ENCODE data around the gene VSTM2B.
A peak's percentile ranks its signal among the peaks of the same experiment; 100 is the strongest.

VSTM2B gene

GRCh38 chr19:29503140-29503758 lies 22.5 kb upstream of the VSTM2B start:
- no peaks in the 10 kb centered on the region for H3K4me1 Mint-ChIP-seq
- H3K4me3 Mint-ChIP-seq: no peak overlapping the region
- no peaks in the 10 kb centered on the region for H3K36me3 Mint-ChIP-seq
- no peak for DNase-seq (ENCODE audit: low spot score in 2 of 2)
- peaks cover 2% of the 10 kb centered on the region for H3K27me3 Mint-ChIP-seq
- no peak for ATAC-seq (ENCODE audit: low read depth)
- no peaks in the 10 kb centered on the region for H3K9me3 Mint-ChIP-seq
- no peak overlapping the region for H3K27ac Mint-ChIP-seq

- ATAC-seq (ENCODE audit: low read depth) (no peak), DNase-seq (ENCODE audit: low spot score in 2 of 2) (no peak)
- H3K27ac Mint-ChIP-seq: no peak overlapping the region
Observed at GRCh38 chr19:29503785-29504184, 22.0 kb upstream of the VSTM2B start.

GRCh38 chr19:29504454-29504853 lies 21.3 kb upstream of the VSTM2B start:
- no peak for DNase-seq (ENCODE audit: low spot score in 2 of 2)

More at GRCh38 chr19:29503785-29504184, 22.0 kb upstream of the VSTM2B start:
- H3K4me3 Mint-ChIP-seq: no peak overlapping the region
- H3K9me3 Mint-ChIP-seq: no peaks in the 10 kb centered on the region
- no peaks in the 10 kb centered on the region for H3K36me3 Mint-ChIP-seq
- H3K27me3 Mint-ChIP-seq: peaks cover 2% of the 10 kb centered on the region
- no peaks in the 10 kb centered on the region for H3K4me1 Mint-ChIP-seq

GRCh38 chr19:29505097-29505824 lies 20.5 kb upstream of the VSTM2B start:
- no peaks in the 10 kb centered on the region for H3K36me3 Mint-ChIP-seq
- peaks cover 2% of the 10 kb centered on the region for H3K27me3 Mint-ChIP-seq
- no peak overlapping the region for H3K27ac Mint-ChIP-seq
- H3K4me3 Mint-ChIP-seq: no peak overlapping the region
- DNase-seq (ENCODE audit: low spot score in 2 of 2): no peak
- H3K4me1 Mint-ChIP-seq: no peaks in the 10 kb centered on the region
- no peaks in the 10 kb centered on the region for H3K9me3 Mint-ChIP-seq
- no peak for ATAC-seq (ENCODE audit: low read depth)

More at GRCh38 chr19:29504454-29504853, 21.3 kb upstream of the VSTM2B start:
- Mint-ChIP-seq H3K4me1 (no peaks in the 10 kb centered on the region), H3K36me3 (no peaks in the 10 kb centered on the region), H3K9me3 (no peaks in the 10 kb centered on the region), H3K27ac (no peak overlapping the region), H3K27me3 (peaks cover 2% of the 10 kb centered on the region), H3K4me3 (no peak overlapping the region)
- no peak for ATAC-seq (ENCODE audit: low read depth)

- Mint-ChIP-seq H3K27ac (no peak overlapping the region), H3K36me3 (no peaks in the 10 kb centered on the region), H3K9me3 (no peaks in the 10 kb centered on the region), H3K27me3 (peaks cover 2% of the 10 kb centered on the region), H3K4me1 (no peaks in the 10 kb centered on the region), H3K4me3 (no peak overlapping the region)
- no peak for DNase-seq (ENCODE audit: low spot score in 2 of 2)
- no peak for ATAC-seq (ENCODE audit: low read depth)
Observed at GRCh38 chr19:29506619-29506911, 19.2 kb upstream of the VSTM2B start.

GRCh38 chr19:29507081-29507860 lies 18.5 kb upstream of the VSTM2B start:
- no peak overlapping the region for H3K27ac Mint-ChIP-seq
- no peaks in the 10 kb centered on the region for H3K4me1 Mint-ChIP-seq
- no peak for ATAC-seq (ENCODE audit: low read depth)
- peaks cover 3% of the 10 kb centered on the region for H3K9me3 Mint-ChIP-seq
- peaks cover 2% of the 10 kb centered on the region for H3K36me3 Mint-ChIP-seq
- no peak for DNase-seq (ENCODE audit: low spot score in 2 of 2)
- peaks cover 2% of the 10 kb centered on the region for H3K27me3 Mint-ChIP-seq
- H3K4me3 Mint-ChIP-seq: no peak overlapping the region

GRCh38 chr19:29508181-29508580 lies 17.6 kb upstream of the VSTM2B start:
- H3K4me3 Mint-ChIP-seq: no peak overlapping the region
- H3K27me3 Mint-ChIP-seq: peaks cover 2% of the 10 kb centered on the region
- H3K9me3 Mint-ChIP-seq: peaks cover 6% of the 10 kb centered on the region
- peaks cover 2% of the 10 kb centered on the region for H3K36me3 Mint-ChIP-seq
- no peak for DNase-seq (ENCODE audit: low spot score in 2 of 2)
- H3K4me1 Mint-ChIP-seq: peaks cover 2% of the 10 kb centered on the region
- ATAC-seq (ENCODE audit: low read depth): no peak
- no peak overlapping the region for H3K27ac Mint-ChIP-seq

- H3K4me1 Mint-ChIP-seq: peaks cover 2% of the 10 kb centered on the region
- H3K4me3 Mint-ChIP-seq: no peak overlapping the region
- no peaks in the 10 kb centered on the region for H3K27me3 Mint-ChIP-seq
- no peak overlapping the region for H3K27ac Mint-ChIP-seq
- no peak for DNase-seq (ENCODE audit: low spot score in 2 of 2)
- peaks cover 2% of the 10 kb centered on the region for H3K36me3 Mint-ChIP-seq
- no peak for ATAC-seq (ENCODE audit: low read depth)
- H3K9me3 Mint-ChIP-seq: peaks cover 8% of the 10 kb centered on the region
Observed at GRCh38 chr19:29509456-29509855, 16.3 kb upstream of the VSTM2B start.

- peaks cover 2% of the 10 kb centered on the region for H3K4me1 Mint-ChIP-seq
- H3K9me3 Mint-ChIP-seq: peaks cover 8% of the 10 kb centered on the region
- no peak overlapping the region for H3K4me3 Mint-ChIP-seq
- peaks cover 2% of the 10 kb centered on the region for H3K36me3 Mint-ChIP-seq
- H3K27me3 Mint-ChIP-seq: no peaks in the 10 kb centered on the region
- no peak overlapping the region for H3K27ac Mint-ChIP-seq
- ATAC-seq (ENCODE audit: low read depth): no peak
- DNase-seq (ENCODE audit: low spot score in 2 of 2): no peak
Observed at GRCh38 chr19:29510701-29511265, 15.0 kb upstream of the VSTM2B start.

- Mint-ChIP-seq H3K4me3 (no peak overlapping the region), H3K27ac (no peak overlapping the region), H3K9me3 (peaks cover 8% of the 10 kb centered on the region), H3K27me3 (no peaks in the 10 kb centered on the region), H3K36me3 (peaks cover 2% of the 10 kb centered on the region), H3K4me1 (peaks cover 2% of the 10 kb centered on the region)
- ATAC-seq (ENCODE audit: low read depth) (no peak), DNase-seq (ENCODE audit: low spot score in 2 of 2) (no peak)
Observed at GRCh38 chr19:29511768-29512167, 14.0 kb upstream of the VSTM2B start.

GRCh38 chr19:29512748-29513147 lies 13.0 kb upstream of the VSTM2B start:
- DNase-seq (ENCODE audit: low spot score in 2 of 2): no peak
- Mint-ChIP-seq H3K36me3 (peaks cover 2% of the 10 kb centered on the region), H3K4me3 (no peak overlapping the region), H3K4me1 (peaks cover 2% of the 10 kb centered on the region), H3K27me3 (no peaks in the 10 kb centered on the region), H3K27ac (no peak overlapping the region), H3K9me3 (peaks cover 8% of the 10 kb centered on the region)
- no peak for ATAC-seq (ENCODE audit: low read depth)

- DNase-seq (ENCODE audit: low spot score in 2 of 2) (no peak), ATAC-seq (ENCODE audit: low read depth) (peak; percentile 29)
- Mint-ChIP-seq H3K4me3 (no peak overlapping the region), H3K27me3 (peaks cover 2% of the 10 kb centered on the region), H3K4me1 (peaks cover 2% of the 10 kb centered on the region), H3K27ac (peak overlapping the region; percentile 10), H3K9me3 (peaks cover 8% of the 10 kb centered on the region), H3K36me3 (peaks cover 2% of the 10 kb centered on the region)
Observed at GRCh38 chr19:29514525-29515232, 11.1 kb upstream of the VSTM2B start.

- peak overlapping the region; percentile 10 for H3K27ac Mint-ChIP-seq
- no peak overlapping the region for H3K4me3 Mint-ChIP-seq
- H3K4me1 Mint-ChIP-seq: peaks cover 2% of the 10 kb centered on the region
- H3K9me3 Mint-ChIP-seq: peaks cover 8% of the 10 kb centered on the region
- peaks cover 6% of the 10 kb centered on the region for H3K27me3 Mint-ChIP-seq
- DNase-seq (ENCODE audit: low spot score in 2 of 2) (no peak), ATAC-seq (ENCODE audit: low read depth) (peak; percentile 12)
- peaks cover 2% of the 10 kb centered on the region for H3K36me3 Mint-ChIP-seq
Observed at GRCh38 chr19:29515233-29515619, 10.6 kb upstream of the VSTM2B start.
